Stimulated activated CD8-positive, alpha-beta memory T cell treated with anti-CD3 and anti-CD28 coated beads, Interleukin-15, amount 100 ng/mL, for 4 hours (primary cell): ENCODE results near the gene BMP6.

Experiments
- DNase-seq, 2 donors: peaks; one replicate each; pipeline ENCODE4 v3.0.0-alpha.2; 2020; ENCODE audit warnings: low read depth in 2 of 2

The BMP6 gene

DNA sequence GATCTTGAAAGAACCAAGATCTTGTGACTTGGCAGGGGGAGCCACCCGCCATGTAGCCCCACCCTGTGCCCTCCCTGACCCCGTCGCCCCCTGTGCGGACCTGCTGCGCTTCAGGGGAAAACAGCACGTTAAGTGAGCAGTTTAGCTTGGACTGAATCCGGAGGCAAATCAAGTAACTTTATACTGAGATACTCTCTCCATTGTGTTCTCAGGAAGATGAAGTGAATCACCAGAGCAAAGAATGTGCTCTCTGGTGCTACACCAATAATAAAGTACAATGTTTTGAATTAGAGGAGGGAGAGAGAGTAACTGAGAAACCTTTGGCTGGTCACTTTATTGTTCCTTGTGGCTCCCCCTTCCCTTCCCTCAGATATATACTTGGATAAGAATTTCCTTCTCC, 101.2 kb downstream of the BMP6 start:
- DNase-seq, result no peak

DNA sequence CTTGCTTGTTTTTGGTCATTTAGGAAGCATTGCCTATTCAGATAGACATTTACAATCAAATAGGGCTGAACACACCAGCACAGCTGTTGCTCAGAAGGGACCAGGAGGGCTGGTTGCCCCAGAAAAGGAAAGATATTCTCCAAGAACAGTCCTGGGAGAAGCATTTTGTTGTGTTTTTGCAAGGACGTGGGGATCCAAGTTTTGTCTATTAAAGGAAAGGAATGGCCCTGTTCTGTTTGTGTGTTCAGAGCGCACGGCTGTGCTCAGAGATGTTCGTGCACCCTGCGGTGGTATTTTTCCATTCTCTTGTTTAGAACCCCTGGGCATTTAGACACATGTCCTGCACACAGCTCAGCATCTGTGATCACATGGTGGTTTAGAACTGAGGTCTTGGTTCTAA, 102.2 kb downstream of the BMP6 start:
- no peak for DNase-seq

GRCh38 chr6:7832904-7833750, 107.2 kb downstream of the BMP6 start:
- no peak for DNase-seq

- DNase-seq, result no peak
These were observed 107.8 kb downstream of the BMP6 start for GRCh38 chr6:7833751-7834070.

GRCh38 chr6:7836371-7837026, 110.6 kb downstream of the BMP6 start:
- no peak for DNase-seq

DNA sequence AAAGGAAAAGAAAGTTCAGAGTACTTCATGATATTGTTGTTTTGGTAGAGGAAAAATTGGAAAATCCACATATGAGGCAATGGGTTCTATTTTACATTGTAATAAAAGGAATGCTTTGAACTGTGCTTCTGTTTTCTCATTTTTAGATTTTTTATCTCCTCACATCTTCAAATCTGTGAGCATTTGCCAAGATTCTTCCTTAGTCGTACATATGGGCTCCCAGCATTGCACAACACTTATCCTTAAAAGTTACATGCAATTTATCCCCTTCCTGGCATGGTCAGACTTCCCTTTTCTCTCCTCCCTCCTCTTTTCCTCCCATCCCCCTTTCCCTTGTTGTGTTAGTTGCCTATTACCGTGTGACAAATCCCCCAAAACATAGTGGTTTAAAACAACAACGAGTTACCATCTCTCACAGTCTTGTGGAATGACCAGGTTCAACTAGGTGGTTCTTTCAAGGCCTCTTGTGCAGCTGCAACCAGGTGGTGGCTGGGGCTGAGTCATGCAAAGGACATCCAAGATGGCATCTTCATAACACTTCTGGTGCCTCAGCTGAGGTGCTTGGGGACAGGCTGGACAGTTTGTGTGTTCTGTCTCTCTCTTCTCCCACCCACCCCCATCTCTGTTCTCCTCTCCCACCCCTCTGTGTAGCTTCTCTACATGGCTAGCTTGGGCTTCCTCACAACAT, 116.0 kb downstream of the BMP6 start:
- DNase-seq, result no peak

DNA sequence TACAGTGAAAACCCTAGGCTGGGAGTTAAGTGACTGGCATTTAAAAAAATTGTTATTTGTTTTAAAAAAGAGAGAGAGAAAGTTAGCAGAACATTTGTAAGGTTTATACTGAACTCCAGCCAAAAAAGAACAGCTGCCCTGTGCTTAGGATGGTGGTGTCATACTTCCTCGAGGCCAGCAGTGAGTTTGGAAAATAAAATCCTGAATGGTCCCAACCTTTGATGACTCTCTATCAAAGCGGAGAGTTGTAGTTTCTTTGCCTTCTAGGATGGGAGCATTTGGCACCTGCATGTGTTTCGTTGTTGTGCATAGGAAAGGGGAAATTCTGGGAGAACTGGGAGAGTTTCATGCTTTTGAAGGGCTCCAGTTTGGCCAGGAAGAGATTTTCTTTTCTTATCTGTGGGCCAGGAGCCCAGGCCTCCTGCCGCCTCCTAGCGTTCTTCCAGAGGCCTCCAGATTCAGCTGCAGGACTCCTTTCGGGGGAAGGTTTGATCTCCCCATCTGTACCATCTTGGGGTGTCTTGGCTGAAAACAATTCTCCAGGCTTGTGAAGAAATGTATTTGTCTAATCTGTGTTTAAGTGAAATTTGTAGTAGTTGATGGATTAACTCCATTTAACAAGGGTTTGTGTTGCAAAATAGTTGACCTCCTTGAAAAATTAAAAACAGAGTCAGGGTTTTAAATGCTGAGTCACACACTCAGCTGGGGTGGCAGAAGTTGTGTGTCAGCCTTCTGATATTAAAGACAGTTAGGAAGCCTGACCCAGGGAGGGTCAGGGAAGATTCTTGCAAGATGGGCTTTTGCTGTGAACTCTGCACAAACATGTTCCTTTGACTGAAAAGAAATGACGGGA, 121.3 kb downstream of the BMP6 start:
- DNase-seq, result no peak

- DNase-seq, result no peak
These were observed 122.3 kb downstream of the BMP6 start for GRCh38 chr6:7848229-7848628.

- no peak for DNase-seq
These were observed 125.9 kb downstream of the BMP6 start for GRCh38 chr6:7851780-7852179.

GRCh38 chr6:7859591-7859990, 133.7 kb downstream of the BMP6 start:
- no peak for DNase-seq

DNA sequence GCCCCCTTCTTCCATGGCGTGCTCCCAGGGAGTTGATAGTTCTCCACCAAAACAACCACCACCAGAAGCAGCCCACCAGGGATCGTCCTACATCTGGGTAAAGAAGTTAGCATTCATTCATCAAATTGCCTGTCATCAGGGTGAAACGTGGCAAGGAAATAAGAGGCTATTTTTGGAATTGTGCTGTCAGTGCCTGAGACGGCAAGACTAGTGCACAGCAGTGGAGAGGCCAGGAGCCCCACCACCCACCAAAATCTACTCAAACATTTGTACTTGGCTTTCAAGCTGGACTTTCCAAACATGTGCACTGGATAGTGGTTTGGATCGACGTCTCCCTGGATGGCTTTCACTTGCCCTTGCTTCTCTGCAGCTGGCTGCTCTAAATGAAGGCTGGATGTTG, 139.9 kb downstream of the BMP6 start:
- DNase-seq, result no peak

DNA sequence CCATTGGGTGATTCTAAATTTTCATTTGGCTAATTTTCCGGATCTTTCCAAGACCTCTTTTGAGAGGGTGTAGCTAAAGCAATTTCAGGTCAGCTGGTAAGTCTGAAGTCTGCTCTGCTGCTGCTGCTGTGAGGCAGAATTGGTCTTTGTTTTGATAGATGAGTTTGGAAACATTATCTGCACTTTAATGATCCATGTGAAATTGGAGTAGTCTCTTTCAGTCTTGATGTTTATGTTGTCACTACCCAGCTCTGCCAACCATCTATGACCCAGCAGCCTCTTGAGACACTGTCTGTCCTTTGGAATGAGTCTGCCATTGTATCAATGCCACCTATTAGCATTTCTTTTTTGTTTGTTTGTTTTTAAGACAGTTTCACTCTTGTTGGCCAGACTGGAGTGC, 140.6 kb downstream of the BMP6 start:
- no peak for DNase-seq

GRCh38 chr6:7868926-7869325, 143.0 kb downstream of the BMP6 start:
- no peak for DNase-seq

- DNase-seq, result no peak
These were observed 152.6 kb downstream of the BMP6 start for GRCh38 chr6:7878401-7878964.

GRCh38 chr6:7879043-7879442, 153.1 kb downstream of the BMP6 start:
- no peak for DNase-seq

DNA sequence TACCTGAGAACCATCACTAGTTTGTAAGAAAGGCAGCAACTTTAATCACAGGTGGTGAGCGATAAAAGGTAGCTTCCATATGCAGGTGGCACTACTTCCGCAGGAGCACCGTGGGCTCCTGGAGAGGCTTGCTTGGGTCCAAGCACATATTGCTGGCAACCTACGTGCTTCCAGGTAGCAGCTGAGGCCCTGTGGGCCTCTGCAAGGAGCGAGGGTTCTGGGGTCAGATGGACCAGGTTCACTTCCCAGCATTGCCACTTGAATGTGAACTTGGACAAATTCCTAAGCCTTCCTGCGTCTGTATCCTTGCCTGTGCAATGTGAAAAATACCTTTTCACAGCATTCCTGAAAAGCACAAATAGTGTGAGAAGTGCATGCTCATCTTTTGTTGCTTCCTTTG, 153.7 kb downstream of the BMP6 start:
- DNase-seq, result no peak

GRCh38 chr6:7879980-7880717, 154.2 kb downstream of the BMP6 start:
- no peak for DNase-seq

- DNase-seq, result no peak
These were observed 154.8 kb downstream of the BMP6 start for GRCh38 chr6:7880718-7881107.

- no peak for DNase-seq
These were observed 156.0 kb downstream of the BMP6 start for GRCh38 chr6:7881765-7882500.

GRCh38 chr6:7882505-7883257, 156.8 kb downstream of the BMP6 start:
- DNase-seq, result no peak
